Panc1 (cell line): ENCODE data around the gene MYRIP. TPM values are rescaled to one million over a fixed set of nuclear protein-coding genes. Genes with fewer than 3 reads are reported as not detected.

Experiments used
- ATAC-seq: fragments of 200-7000 bp; cut with Tn5 transposase; 2 replicates; pipeline ENCODE4 v1.9.1; 2020; ENCODE audit warnings: mild to moderate bottlenecking, moderate library complexity
- BruUV-seq: library from RNA; stranded (reverse); fragments of 400-500 nt; replicated peaks from 2 replicates; lab custom pipeline; 2021; lab: Mats Ljungman, UMichigan
- CTCF ChIA-PET: fragments of 300-600 bp; sonication (Branson Sonifier 250); formaldehyde crosslinking; loops from one replicate; lab custom pipeline; 2022; ENCODE audit warnings: antibody characterized with exemption; lab: Charles Lee
- POLR2A ChIA-PET: fragments of 300-600 bp; sonication (Branson Sonifier 250); formaldehyde crosslinking; loops from one replicate; lab custom pipeline; 2022; ENCODE audit warnings: antibody characterized with exemption; lab: Charles Lee
- DNase-seq: peaks from one replicate; pipeline ENCODE4 v3.0.0-alpha.2; 2010; ENCODE audit warnings: low read depth, low spot score
- H3K27ac ChIP-seq: 2 replicates; pipeline ENCODE4 v1.5.1; 2011; ENCODE audit warnings: mild to moderate bottlenecking, low read length, inconsistent platforms
- H3K27me3 ChIP-seq: fragments of 200-500 bp; sonication (Bioruptor generic); 2 replicates; pipeline ENCODE4 v1.6.0; 2014; ENCODE audit warnings: low read length, inconsistent platforms; ENCODE audit not compliant: control insufficient read depth, insufficient read depth
- H3K36me3 ChIP-seq: fragments of 200-500 bp; sonication (Bioruptor generic); 2 replicates; pipeline ENCODE4 v1.5.1; 2014; ENCODE audit warnings: inconsistent platforms, mild to moderate bottlenecking, low read length, moderate library complexity; ENCODE audit not compliant: control insufficient read depth, insufficient read depth
- H3K4me1 ChIP-seq: 2 replicates; pipeline ENCODE4 v1.5.1; 2011; ENCODE audit warnings: inconsistent platforms, mild to moderate bottlenecking, low read length, moderate library complexity; ENCODE audit not compliant: control insufficient read depth, insufficient read depth
- H3K4me3 ChIP-seq, 2 experiments: 2 replicates each; pipeline ENCODE4 v1.5.1; 2011 to 2012; ENCODE audit warnings: low read depth in 2 of 2, low read length in 2 of 2, mild to moderate bottlenecking in 2 of 2, inconsistent platforms in 1 of 2, moderate library complexity in 1 of 2
- H3K9me3 ChIP-seq: fragments of 200-500 bp; sonication (Bioruptor generic); 2 replicates; pipeline ENCODE4 v1.5.1; 2014; ENCODE audit warnings: low read depth, mild to moderate bottlenecking, inconsistent platforms, low read length, moderate library complexity; ENCODE audit not compliant: control insufficient read depth, insufficient read depth
- CTCF ChIP-seq: fragments of 450-650 bp; IDR thresholded peaks from 2 replicates; pipeline ENCODE4 v1.5.1; 2017; ENCODE audit warnings: mild to moderate bottlenecking
- POLR2AphosphoS5 ChIP-seq: IDR thresholded peaks from 2 replicates; pipeline ENCODE4 v1.6.1; 2012; ENCODE audit warnings: mild to moderate bottlenecking, low read depth, low read length, moderate library complexity
- REST ChIP-seq, 2 experiments: IDR thresholded peaks; 2 replicates each; pipeline ENCODE4 v1.6.1; 2011 to 2012; ENCODE audit warnings: low read depth in 2 of 2, control low read depth in 1 of 2, low read length in 1 of 2, mild to moderate bottlenecking in 1 of 2, moderate library complexity in 1 of 2; ENCODE audit not compliant: insufficient read depth in 1 of 2
- SIN3A ChIP-seq: IDR thresholded peaks from 2 replicates; pipeline ENCODE4 v1.6.1; 2012; ENCODE audit warnings: low read depth, mild to moderate bottlenecking, low read length, moderate library complexity, borderline replicate concordance; ENCODE audit not compliant: insufficient read depth
- TCF7L2 ChIP-seq: IDR thresholded peaks from 2 replicates; pipeline ENCODE4 v1.6.1; 2011; ENCODE audit warnings: mild to moderate bottlenecking, low read depth, low read length, inconsistent platforms
- in situ Hi-C: cut with HindIII; loops from 2 replicates; pipeline ENCODE4 v1.10.0; 2016; ENCODE audit warnings: low sequenced_read_pairs, low pct_unique_long_range_greater_than_20kb
- intact Hi-C: fragments of 100-400 bp; cut with micrococcal nuclease; formaldehyde crosslinking; loops from one replicate; pipeline ENCODE4 v1.10.0; 2022; ENCODE audit not compliant: unreplicated experiment
- total RNA-seq: library from RNA; stranded (reverse); gene quantifications from one replicate; pipeline ENCODE4 v1.2.1, GENCODE V29; 2021; ENCODE audit not compliant: unreplicated experiment

The MYRIP gene
- total RNA-seq, 1 experiment from 2014 or later: 0.59 TPM

- no peak for DNase-seq
- no peak for TF ChIP-seq SIN3A
- TF ChIP-seq TCF7L2: no peak
- no peak for TF ChIP-seq POLR2AphosphoS5
- TF ChIP-seq REST (IDR thresholded peaks at IDR 0.05; ENCODE audit: insufficient read depth in 1 of 2, low read depth in 2 of 2, low read length in 1 of 2): no peak
- TF ChIP-seq CTCF: no peak
- Histone ChIP-seq H3K4me1 (no peaks in the 10 kb centered on the region), H3K4me3 (no peak overlapping the region), H3K9me3 (no peaks in the 10 kb centered on the region), H3K27ac (no peak overlapping the region), H3K27me3 (no peaks in the 10 kb centered on the region), H3K36me3 (no peaks in the 10 kb centered on the region)
- BruUV-seq: no TSS peak
- POLR2A ChIA-PET: no interaction called here
- ATAC-seq: no peak
- in situ Hi-C loops (no loop called here), intact Hi-C loops (no loop called here)
- CTCF ChIA-PET: no interaction called here
Observed at GRCh38 chr3:40228792-40229350, 419.5 kb downstream of the MYRIP start.

- Histone ChIP-seq H3K4me1 (no peaks in the 10 kb centered on the region), H3K36me3 (no peaks in the 10 kb centered on the region), H3K27me3 (no peaks in the 10 kb centered on the region), H3K9me3 (no peaks in the 10 kb centered on the region), H3K4me3 (no peak overlapping the region), H3K27ac (no peak overlapping the region)
- intact Hi-C loops: no loop called here
- TF ChIP-seq POLR2AphosphoS5 (no peak), CTCF (no peak), REST (IDR thresholded peaks at IDR 0.05; ENCODE audit: insufficient read depth in 1 of 2, low read depth in 2 of 2, low read length in 1 of 2) (no peak), TCF7L2 (no peak), SIN3A (no peak)
- no TSS peak for BruUV-seq
- ChIA-PET POLR2A (no interaction called here), CTCF (no interaction called here)
- in situ Hi-C loops: no loop called here
- ATAC-seq (no peak), DNase-seq (no peak)
Observed at GRCh38 chr3:40229386-40229785, 420.0 kb downstream of the MYRIP start.
